Measurements from ENCODE around the gene EFCAB11.

Gene EFCAB11

DNA sequence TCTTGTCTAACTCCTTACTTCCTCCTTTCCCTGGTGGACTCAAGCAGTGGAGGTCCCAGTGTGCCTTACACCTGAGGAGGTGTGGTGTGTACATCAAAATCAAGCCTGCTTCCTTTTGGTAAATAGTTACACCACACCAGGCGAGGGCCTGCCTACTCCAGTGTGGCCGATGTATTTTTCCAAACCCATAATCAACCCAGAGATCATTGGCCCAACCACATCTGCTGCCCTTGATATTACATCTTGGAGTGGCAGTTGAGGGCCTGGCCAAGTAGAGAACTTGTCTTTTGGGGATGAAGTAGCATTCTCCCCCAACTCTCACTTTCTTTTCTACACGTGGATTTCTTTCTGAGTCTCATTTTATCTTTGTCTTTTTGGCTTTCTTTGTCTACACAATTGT lies 187.4 kb downstream of the EFCAB11 start:
- no peak for DNase-seq (ENCODE audit: low spot score)

DNA sequence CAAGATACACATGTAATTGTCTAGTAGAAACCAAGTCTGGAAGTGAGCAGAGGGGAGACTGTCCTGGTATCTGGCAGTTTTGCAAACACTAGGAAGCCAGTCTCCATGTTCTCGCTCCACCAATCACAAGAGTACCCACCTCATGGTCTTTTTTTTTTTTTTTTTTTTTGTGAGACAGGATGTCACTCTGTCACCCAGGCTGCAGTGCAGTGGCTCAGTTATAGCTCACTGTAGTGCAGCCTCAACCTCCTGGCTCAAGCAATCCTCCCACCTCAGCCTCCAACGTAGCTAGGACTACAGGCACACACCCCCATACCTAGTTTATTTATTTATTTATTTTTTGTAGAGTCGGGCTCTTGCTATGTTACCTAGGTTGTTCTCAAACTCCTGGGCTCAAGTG lies 189.2 kb downstream of the EFCAB11 start:
- DNase-seq (ENCODE audit: low spot score): no peak

DNA sequence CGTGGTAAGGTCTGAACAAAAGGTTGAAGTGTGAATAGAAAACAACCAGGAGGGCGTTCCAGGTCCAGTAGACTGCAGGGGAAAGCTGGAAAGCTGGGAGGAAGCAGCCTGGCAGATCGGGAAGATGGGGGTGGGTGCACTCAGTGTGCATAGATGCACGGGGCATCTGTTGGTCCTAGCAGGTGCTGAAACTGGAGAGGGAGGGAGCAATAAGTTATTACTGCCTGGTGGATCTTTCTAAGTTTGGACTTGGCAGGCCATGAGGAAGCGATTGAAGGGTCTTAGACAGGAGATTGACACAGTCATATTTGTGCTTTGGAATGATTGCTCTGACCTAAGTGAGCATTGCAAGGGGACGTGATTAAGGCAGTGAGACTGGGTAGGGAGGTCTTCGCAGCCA lies 194.4 kb downstream of the EFCAB11 start:
- DNase-seq (ENCODE audit: low spot score): no peak

DNA sequence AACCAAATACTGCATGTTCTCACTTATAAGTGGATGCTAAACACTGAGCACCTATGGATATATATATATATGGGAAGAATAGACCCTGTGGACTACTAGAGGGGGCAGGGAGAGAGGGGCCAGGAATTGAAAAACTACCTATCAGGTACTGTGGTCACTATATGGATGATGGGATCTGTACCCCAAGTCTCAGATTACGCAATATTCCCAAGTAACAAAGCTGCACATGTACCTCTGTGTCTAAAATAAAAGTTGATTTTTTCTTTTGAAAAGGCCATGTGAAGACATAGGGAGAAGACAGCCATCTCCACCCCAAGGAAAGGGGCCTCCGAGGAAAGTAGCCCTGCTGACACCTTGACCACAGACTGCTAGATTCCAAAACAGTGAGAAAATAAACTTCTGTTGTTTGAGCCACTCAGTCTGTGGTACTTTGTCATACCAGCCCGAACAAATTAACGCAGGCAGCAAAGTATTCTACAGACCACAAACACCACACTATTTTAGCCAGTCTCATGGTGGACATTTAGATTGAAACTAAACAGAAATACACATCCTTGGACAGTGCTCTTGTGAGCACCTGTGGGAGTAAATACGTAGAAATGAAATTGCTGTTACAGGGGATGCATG lies 197.1 kb downstream of the EFCAB11 start:
- no peak for DNase-seq (ENCODE audit: low spot score)

GRCh38 chr14:89755816-89756215 lies 198.7 kb downstream of the EFCAB11 start:
- no peak for DNase-seq (ENCODE audit: low spot score)

DNA sequence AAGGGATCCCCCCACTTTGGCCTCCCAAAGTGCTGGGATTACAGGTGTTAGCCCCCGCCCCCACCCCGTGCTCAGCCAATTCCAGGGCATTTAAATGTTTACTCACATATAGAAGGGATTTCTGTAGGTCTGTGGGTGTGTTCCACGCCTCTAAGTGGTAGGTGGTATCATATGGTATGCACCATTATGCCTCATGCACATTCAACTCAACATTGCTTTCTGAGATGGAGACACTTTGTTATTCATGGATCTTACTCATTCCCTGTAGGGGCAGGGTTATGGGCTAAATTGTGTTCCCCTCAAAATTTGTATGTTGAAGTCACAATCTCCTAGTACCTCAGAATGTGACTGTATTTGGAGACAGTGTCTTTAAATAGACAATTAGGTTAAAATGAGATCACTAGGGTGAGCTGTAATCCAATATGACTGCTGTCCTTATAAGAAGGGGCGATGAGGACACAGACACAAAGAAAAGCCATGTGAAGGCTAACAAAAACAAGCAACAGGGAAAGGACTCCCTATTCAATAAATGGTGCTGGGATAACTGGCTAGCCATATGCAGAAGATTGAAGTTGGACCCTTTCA lies 200.6 kb downstream of the EFCAB11 start:
- no peak for DNase-seq (ENCODE audit: low spot score)

- DNase-seq (ENCODE audit: low spot score): no peak
These were observed 203.6 kb downstream of the EFCAB11 start for GRCh38 chr14:89750908-89751392.

DNA sequence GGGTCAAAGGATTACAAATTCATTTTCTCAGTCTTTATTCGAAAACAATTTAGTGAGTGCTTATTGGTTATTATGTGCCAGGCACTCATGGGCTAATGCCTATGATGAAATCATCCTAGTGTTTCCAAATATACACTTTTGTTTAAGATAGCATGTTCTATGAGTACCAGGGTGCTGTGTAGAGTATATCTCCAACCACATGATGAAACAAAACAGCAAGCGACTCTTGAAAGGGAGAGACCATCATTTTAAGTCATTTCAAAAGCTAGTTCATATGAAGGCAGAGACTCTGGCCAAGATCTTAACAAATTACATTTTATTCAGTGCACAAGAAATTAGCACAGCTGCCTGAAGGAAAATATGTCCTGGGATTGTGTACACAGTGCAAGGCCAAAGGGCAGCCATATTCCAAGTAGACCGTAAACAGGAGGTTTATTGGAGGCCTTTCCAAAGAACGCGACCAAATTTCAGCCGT lies 204.2 kb downstream of the EFCAB11 start:
- DNase-seq (ENCODE audit: low spot score): no peak

- no peak for DNase-seq (ENCODE audit: low spot score)
These were observed 206.5 kb downstream of the EFCAB11 start for GRCh38 chr14:89748004-89748403.

DNA sequence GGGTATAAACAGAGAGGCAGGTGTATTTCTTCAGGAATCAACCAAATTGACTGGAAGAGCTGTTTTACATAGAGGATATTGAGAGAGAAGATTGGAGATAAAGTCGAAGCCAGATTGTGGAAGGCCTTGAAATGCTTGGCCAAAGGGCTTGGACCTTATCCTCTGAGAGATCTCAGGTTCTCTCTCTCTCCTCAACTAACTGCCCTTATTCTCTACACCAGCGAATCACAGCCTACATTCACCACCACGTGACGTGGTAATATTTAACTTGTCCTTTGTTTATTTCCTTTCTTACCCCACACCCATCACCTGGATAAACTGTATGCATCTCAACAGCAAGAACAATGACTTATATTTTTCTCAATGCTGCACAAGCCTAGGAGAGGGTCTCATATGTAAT lies 207.4 kb downstream of the EFCAB11 start:
- DNase-seq (ENCODE audit: low spot score): no peak

DNA sequence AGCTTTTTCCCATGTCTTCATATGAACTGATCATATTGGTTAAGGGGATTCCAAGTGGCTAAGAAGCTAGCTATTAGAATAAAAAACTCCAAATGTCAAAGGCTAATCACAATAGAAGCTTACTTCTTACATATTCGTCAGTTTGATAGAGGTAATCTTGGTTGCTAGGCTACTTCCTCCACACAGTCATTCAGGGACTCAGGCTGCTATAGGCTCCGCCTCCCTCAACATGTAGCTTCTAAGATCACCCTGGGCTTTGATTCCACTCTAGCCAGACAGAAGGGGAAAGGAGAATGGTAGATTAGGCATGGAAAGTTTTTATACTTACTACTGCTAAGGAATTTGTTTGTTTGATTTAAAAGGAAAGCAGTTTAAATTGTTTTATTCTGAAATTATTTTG lies 207.9 kb downstream of the EFCAB11 start:
- no peak for DNase-seq (ENCODE audit: low spot score)

- DNase-seq (ENCODE audit: low spot score): no peak
These were observed 208.4 kb downstream of the EFCAB11 start for GRCh38 chr14:89746135-89746534.

Data from hematopoietic multipotent progenitor cell treated with erythropoietin and hydrocortisone succinate and interleukin-3 and kit ligand, for 17 days (in vitro differentiated cells).